K562 (cell line): ENCODE results near the gene MATR3. TPM values are rescaled to one million over a fixed set of nuclear protein-coding genes. Genes with fewer than 3 reads are reported as not detected.

ENCODE experiments used
- DMBX1 ChIP-seq: fragments of 250-450 bp; sonication (Bioruptor Pico); IDR thresholded peaks from 2 replicates; pipeline ENCODE4 v1.8.0; 2022; ENCODE audit warnings: inconsistent platforms, mild to moderate bottlenecking, moderate library complexity, borderline replicate concordance
- POLR2AphosphoS5 ChIP-seq: IDR thresholded peaks from 2 replicates; pipeline ENCODE4 v1.6.1; 2011; ENCODE audit warnings: mild to moderate bottlenecking, low read depth, low read length, moderate library complexity; ENCODE audit not compliant: control insufficient read depth, insufficient read depth
- POU5F1 ChIP-seq: fragments of 150-350 bp; IDR thresholded peaks from 2 replicates; pipeline ENCODE4 v1.6.1; 2014; ENCODE audit warnings: borderline replicate concordance, low read length, low read depth, mild to moderate bottlenecking; ENCODE audit not compliant: partially characterized antibody
- SMARCC2 ChIP-seq: fragments of 450-650 bp; IDR thresholded peaks from 2 replicates; pipeline ENCODE4 v1.6.1; 2017; ENCODE audit warnings: antibody characterized with exemption, moderate library complexity, mild to moderate bottlenecking, low read depth
- SOX6 ChIP-seq: fragments of 450-650 bp; IDR thresholded peaks from 2 replicates; pipeline ENCODE4 v1.6.1; 2014; ENCODE audit warnings: mild to moderate bottlenecking
- TCF3 ChIP-seq: sonication (generic); formaldehyde crosslinking; IDR thresholded peaks from 2 replicates; pipeline ENCODE4 v1.4.0; 2020; ENCODE audit warnings: mild to moderate bottlenecking, missing genetic modification reagents
- ZFP1 ChIP-seq: fragments of 450-650 bp; formaldehyde crosslinking; IDR thresholded peaks from 2 replicates; pipeline ENCODE4 v1.4.0; 2020; ENCODE audit warnings: mild to moderate bottlenecking, mixed read lengths
- ZFP36 ChIP-seq: fragments of 150-350 bp; IDR thresholded peaks from 2 replicates; pipeline ENCODE4 v1.6.1; 2018; ENCODE audit warnings: low read length, low read depth; ENCODE audit not compliant: partially characterized antibody
- ZZZ3 ChIP-seq: fragments of 450-650 bp; IDR thresholded peaks from 2 replicates; pipeline ENCODE4 v1.6.1; 2016; ENCODE audit warnings: antibody characterized with exemption, mild to moderate bottlenecking, moderate library complexity
- polyA plus RNA-seq, 8 experiments: library from polyadenylated mRNA; depleted of rRNA in 4 of 8; stranded (reverse) in 5 of 8; unstranded in 3 of 8; fragments of >200 nt; fragmentation: Nextera tagmentation in 2 of 8; fragmentation: Illumina TruSeq in 1 of 8; extraction: Ambion mirVana in 2 of 8; extraction: Trizol in 1 of 8; gene quantifications; 2 replicates each; pipeline versions ENCODE4 v1.2.1 to v1.2.3, GENCODE V29; 2011 to 2014; ENCODE audit warnings: inconsistent platforms in 1 of 8, missing spikeins in 1 of 8
- total RNA-seq, 7 experiments: library from RNA; depleted of rRNA in 6 of 7; stranded (reverse); fragments of >200 nt in 6 of 7; fragmentation: Illumina TruSeq in 2 of 7; extraction: Trizol in 2 of 7; gene quantifications; 2 replicates each; pipeline versions ENCODE4 v1.2.1 to v1.2.3, GENCODE V29; 2011 to 2021; ENCODE audit warnings: low replicate concordance in 1 of 7
- TF ChIP-seq, protein P1 (sequence below): sonication (generic); formaldehyde crosslinking; IDR thresholded peaks from 2 replicates; pipeline ENCODE4 v1.8.0; 2022; ENCODE audit warnings: missing genetic modification reagents, mild to moderate bottlenecking, borderline replicate concordance
- TF ChIP-seq, protein P2 (sequence below), 3 experiments: IDR thresholded peaks in 2 of 3; conservative IDR thresholded peaks in 1 of 3; 2 replicates each; pipeline ENCODE4 v1.5.1; 2011 to 2012; ENCODE audit warnings: low read length in 3 of 3, mild to moderate bottlenecking in 3 of 3, control low read depth in 2 of 3, improper control_type of control experiment in 1 of 3, inconsistent platforms in 1 of 3, low read depth in 1 of 3, mixed read lengths in 1 of 3, moderate library complexity in 1 of 3; ENCODE audit not compliant: insufficient read depth in 2 of 3
- TF ChIP-seq, protein P3 (sequence below): sonication (generic); formaldehyde crosslinking; IDR thresholded peaks from 2 replicates; pipeline ENCODE4 v1.8.1; 2023; ENCODE audit warnings: mild to moderate bottlenecking, missing genetic modification reagents
- TF ChIP-seq, protein P4 (sequence below): fragments of 450-650 bp; formaldehyde crosslinking; IDR thresholded peaks from 2 replicates; pipeline ENCODE4 v1.4.0; 2020; ENCODE audit warnings: mild to moderate bottlenecking, moderate library complexity
- TF ChIP-seq, protein P5 (sequence below): fragments of 450-650 bp; formaldehyde crosslinking; IDR thresholded peaks from 2 replicates; pipeline ENCODE4 v1.4.0; 2020; ENCODE audit warnings: mild to moderate bottlenecking, moderate library complexity

MATR3 gene
- total and polyA plus RNA-seq, 9 of the 15 experiments (the other 6 are each of a cell fraction or from before 2014, with no cell fraction given), result 150 to 425 (median 263) TPM

DNA sequence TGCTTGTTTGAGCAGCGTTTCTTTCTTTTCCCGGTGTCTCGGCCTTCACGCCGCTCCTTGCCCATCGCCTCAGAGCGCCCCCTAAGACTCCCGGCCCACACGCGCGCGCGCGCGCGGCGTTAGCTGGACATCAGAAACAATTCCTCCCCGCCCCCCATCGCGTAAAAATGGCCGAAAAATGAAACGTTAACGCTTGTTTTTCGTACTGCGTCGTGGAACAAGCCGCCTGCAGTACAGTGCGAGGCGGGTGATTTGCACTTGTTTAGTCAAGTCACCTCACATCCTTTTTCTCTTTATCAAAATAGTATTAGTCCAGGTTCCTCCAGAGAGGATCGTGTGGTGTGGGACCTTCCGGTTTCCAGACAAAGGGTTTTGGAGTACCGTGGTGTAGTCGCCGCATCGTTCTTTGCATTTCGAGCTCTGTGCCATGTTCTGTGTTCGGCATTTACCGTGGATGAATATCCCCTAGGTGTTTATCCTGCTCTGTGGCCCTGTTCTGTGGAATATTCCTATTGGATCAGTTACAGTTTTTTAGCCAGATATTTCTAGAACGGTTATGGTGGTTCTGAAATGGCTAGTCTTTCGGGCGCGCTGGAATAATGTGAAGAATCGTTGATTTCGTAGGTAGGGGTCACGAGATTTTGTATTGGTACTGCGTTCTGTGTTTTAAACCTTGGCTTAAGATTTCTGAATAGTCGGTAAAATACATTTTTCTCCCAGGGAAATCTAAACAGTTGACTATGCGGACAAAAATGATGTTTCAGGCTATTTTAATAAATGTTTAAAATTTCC lies 1.0 kb downstream of the MATR3 start (continued):
- TF ChIP-seq, protein P1, sequence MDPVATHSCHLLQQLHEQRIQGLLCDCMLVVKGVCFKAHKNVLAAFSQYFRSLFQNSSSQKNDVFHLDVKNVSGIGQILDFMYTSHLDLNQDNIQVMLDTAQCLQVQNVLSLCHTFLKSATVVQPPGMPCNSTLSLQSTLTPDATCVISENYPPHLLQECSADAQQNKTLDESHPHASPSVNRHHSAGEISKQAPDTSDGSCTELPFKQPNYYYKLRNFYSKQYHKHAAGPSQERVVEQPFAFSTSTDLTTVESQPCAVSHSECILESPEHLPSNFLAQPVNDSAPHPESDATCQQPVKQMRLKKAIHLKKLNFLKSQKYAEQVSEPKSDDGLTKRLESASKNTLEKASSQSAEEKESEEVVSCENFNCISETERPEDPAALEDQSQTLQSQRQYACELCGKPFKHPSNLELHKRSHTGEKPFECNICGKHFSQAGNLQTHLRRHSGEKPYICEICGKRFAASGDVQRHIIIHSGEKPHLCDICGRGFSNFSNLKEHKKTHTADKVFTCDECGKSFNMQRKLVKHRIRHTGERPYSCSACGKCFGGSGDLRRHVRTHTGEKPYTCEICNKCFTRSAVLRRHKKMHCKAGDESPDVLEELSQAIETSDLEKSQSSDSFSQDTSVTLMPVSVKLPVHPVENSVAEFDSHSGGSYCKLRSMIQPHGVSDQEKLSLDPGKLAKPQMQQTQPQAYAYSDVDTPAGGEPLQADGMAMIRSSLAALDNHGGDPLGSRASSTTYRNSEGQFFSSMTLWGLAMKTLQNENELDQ (CRISPR knock-in tag), result no peak
- TF ChIP-seq, protein P2, sequence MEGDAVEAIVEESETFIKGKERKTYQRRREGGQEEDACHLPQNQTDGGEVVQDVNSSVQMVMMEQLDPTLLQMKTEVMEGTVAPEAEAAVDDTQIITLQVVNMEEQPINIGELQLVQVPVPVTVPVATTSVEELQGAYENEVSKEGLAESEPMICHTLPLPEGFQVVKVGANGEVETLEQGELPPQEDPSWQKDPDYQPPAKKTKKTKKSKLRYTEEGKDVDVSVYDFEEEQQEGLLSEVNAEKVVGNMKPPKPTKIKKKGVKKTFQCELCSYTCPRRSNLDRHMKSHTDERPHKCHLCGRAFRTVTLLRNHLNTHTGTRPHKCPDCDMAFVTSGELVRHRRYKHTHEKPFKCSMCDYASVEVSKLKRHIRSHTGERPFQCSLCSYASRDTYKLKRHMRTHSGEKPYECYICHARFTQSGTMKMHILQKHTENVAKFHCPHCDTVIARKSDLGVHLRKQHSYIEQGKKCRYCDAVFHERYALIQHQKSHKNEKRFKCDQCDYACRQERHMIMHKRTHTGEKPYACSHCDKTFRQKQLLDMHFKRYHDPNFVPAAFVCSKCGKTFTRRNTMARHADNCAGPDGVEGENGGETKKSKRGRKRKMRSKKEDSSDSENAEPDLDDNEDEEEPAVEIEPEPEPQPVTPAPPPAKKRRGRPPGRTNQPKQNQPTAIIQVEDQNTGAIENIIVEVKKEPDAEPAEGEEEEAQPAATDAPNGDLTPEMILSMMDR (IDR thresholded peaks at IDR 0.05 in 2 of 3, conservative IDR thresholded peaks at IDR 0.05 in 1 of 3; ENCODE audit: insufficient read depth in 2 of 3, low read depth in 1 of 3, low read length in 3 of 3), result peak; percentile 50 to 63 (median 59)
- TF ChIP-seq POLR2AphosphoS5 (no peak; the same call in 1 of the 2 replicates), ZZZ3 (peak; percentile 40; the same call in 1 of the 2 replicates), ZFP36 (peak; percentile 18), DMBX1 (CRISPR knock-in tag) (0 out of 2 replicates have a peak, but pooled peaks have one; percentile 44), TCF3 (CRISPR knock-in tag) (no peak), POU5F1 (no peak), ZFP1 (no peak), SOX6 (peak; percentile 61), SMARCC2 (no peak)
- TF ChIP-seq, protein P3, sequence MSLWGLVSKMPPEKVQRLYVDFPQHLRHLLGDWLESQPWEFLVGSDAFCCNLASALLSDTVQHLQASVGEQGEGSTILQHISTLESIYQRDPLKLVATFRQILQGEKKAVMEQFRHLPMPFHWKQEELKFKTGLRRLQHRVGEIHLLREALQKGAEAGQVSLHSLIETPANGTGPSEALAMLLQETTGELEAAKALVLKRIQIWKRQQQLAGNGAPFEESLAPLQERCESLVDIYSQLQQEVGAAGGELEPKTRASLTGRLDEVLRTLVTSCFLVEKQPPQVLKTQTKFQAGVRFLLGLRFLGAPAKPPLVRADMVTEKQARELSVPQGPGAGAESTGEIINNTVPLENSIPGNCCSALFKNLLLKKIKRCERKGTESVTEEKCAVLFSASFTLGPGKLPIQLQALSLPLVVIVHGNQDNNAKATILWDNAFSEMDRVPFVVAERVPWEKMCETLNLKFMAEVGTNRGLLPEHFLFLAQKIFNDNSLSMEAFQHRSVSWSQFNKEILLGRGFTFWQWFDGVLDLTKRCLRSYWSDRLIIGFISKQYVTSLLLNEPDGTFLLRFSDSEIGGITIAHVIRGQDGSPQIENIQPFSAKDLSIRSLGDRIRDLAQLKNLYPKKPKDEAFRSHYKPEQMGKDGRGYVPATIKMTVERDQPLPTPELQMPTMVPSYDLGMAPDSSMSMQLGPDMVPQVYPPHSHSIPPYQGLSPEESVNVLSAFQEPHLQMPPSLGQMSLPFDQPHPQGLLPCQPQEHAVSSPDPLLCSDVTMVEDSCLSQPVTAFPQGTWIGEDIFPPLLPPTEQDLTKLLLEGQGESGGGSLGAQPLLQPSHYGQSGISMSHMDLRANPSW, result no peak
- TF ChIP-seq, protein P4, sequence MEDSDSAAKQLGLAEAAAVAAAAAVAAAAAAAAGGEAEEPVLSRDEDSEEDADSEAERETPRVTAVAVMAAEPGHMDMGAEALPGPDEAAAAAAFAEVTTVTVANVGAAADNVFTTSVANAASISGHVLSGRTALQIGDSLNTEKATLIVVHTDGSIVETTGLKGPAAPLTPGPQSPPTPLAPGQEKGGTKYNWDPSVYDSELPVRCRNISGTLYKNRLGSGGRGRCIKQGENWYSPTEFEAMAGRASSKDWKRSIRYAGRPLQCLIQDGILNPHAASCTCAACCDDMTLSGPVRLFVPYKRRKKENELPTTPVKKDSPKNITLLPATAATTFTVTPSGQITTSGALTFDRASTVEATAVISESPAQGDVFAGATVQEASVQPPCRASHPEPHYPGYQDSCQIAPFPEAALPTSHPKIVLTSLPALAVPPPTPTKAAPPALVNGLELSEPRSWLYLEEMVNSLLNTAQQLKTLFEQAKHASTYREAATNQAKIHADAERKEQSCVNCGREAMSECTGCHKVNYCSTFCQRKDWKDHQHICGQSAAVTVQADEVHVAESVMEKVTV (CRISPR knock-in tag), result 0 out of 2 replicates have a peak, but pooled peaks have one; percentile 3
- TF ChIP-seq, protein P5, sequence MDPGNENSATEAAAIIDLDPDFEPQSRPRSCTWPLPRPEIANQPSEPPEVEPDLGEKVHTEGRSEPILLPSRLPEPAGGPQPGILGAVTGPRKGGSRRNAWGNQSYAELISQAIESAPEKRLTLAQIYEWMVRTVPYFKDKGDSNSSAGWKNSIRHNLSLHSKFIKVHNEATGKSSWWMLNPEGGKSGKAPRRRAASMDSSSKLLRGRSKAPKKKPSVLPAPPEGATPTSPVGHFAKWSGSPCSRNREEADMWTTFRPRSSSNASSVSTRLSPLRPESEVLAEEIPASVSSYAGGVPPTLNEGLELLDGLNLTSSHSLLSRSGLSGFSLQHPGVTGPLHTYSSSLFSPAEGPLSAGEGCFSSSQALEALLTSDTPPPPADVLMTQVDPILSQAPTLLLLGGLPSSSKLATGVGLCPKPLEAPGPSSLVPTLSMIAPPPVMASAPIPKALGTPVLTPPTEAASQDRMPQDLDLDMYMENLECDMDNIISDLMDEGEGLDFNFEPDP (CRISPR knock-in tag), result no peak
